ENCODE data around the gene CBLB. TPM values are rescaled to one million over a fixed set of nuclear protein-coding genes. Genes with fewer than 3 reads are reported as not detected.

CBLB gene
- total RNA-seq, 1 donor from 2014 or later = 41.5 TPM

GRCh38 chr3:105829871-105830622 lies 38.8 kb downstream of the CBLB start:
- TF ChIP-seq CTCF (IDR thresholded peaks at IDR 0.05) = no peak
- ATAC-seq (no peak), DNase-seq (no peak)
- Histone ChIP-seq H3K9me3 (no peaks in the 10 kb centered on the region), H3K36me3 (no peaks in the 10 kb centered on the region), H3K4me1 (peaks cover 7% of the 10 kb centered on the region), H3K27ac (peak overlapping the region; percentile 7), H3K4me3 (no peak overlapping the region), H3K27me3 (no peaks in the 10 kb centered on the region)
- intact Hi-C loops (cut with DNase I) = no loop called here

GRCh38 chr3:105829229-105829628 lies 39.6 kb downstream of the CBLB start:
- intact Hi-C loops (cut with DNase I) = no loop called here
- TF ChIP-seq CTCF (IDR thresholded peaks at IDR 0.05) = no peak
- H3K4me1 ChIP-seq = peaks cover 7% of the 10 kb centered on the region
- no peak for ATAC-seq
- no peaks in the 10 kb centered on the region for H3K27me3 ChIP-seq
- DNase-seq = no peak
- H3K36me3 ChIP-seq = no peaks in the 10 kb centered on the region
- no peak overlapping the region for H3K27ac ChIP-seq
- H3K4me3 ChIP-seq = no peak overlapping the region
- no peaks in the 10 kb centered on the region for H3K9me3 ChIP-seq

GRCh38 chr3:105828703-105829102 lies 40.1 kb downstream of the CBLB start:
- ATAC-seq = no peak
- TF ChIP-seq CTCF (IDR thresholded peaks at IDR 0.05) = no peak
- no peak overlapping the region for H3K27ac ChIP-seq
- H3K36me3 ChIP-seq = no peaks in the 10 kb centered on the region
- no peak overlapping the region for H3K4me3 ChIP-seq
- H3K27me3 ChIP-seq = no peaks in the 10 kb centered on the region
- peaks cover 11% of the 10 kb centered on the region for H3K4me1 ChIP-seq
- DNase-seq = no peak
- intact Hi-C loops (cut with DNase I) = no loop called here
- no peaks in the 10 kb centered on the region for H3K9me3 ChIP-seq

- no peak for TF ChIP-seq CTCF (IDR thresholded peaks at IDR 0.05)
- no peak overlapping the region for H3K4me3 ChIP-seq
- no peaks in the 10 kb centered on the region for H3K27me3 ChIP-seq
- peaks cover 16% of the 10 kb centered on the region for H3K4me1 ChIP-seq
- peak; percentile 87 for ATAC-seq
- intact Hi-C loops (cut with DNase I) = no loop called here
- no peaks in the 10 kb centered on the region for H3K36me3 ChIP-seq
- no peak for DNase-seq
- no peak overlapping the region for H3K27ac ChIP-seq
- H3K9me3 ChIP-seq = no peaks in the 10 kb centered on the region
Measured at GRCh38 chr3:105827959-105828358, 40.9 kb downstream of the CBLB start.

GRCh38 chr3:105826778-105827634 lies 41.8 kb downstream of the CBLB start:
- intact Hi-C loops (cut with DNase I) = no loop called here
- Histone ChIP-seq H3K4me3 (no peak overlapping the region), H3K27me3 (no peaks in the 10 kb centered on the region), H3K9me3 (no peaks in the 10 kb centered on the region), H3K36me3 (no peaks in the 10 kb centered on the region), H3K27ac (no peak overlapping the region), H3K4me1 (peaks cover 26% of the 10 kb centered on the region)
- no peak for ATAC-seq
- no peak for DNase-seq
- TF ChIP-seq CTCF (IDR thresholded peaks at IDR 0.05) = no peak

All from upper lobe of right lung (tissue), 1 donor.